Left renal pelvis (tissue), 4 donors: ENCODE data around the gene MRGPRG. TPM values are rescaled to one million over a fixed set of nuclear protein-coding genes. Genes with fewer than 3 reads are reported as not detected.

Experiments used
- DNase-seq, 4 donors: peaks; one replicate each; pipeline ENCODE4 v3.0.0-alpha.2; 2013; ENCODE audit warnings: low read depth in 4 of 4, low spot score in 3 of 4
- polyA plus RNA-seq, 4 donors: library from polyadenylated mRNA; unstranded; fragments of 120-200 nt; gene quantifications; one replicate each; pipeline ENCODE4 v1.2.1, GENCODE V29; 2013; ENCODE audit not compliant: insufficient read length in 4 of 4

MRGPRG gene
- polyA plus RNA-seq, 4 donors = not detected

DNA sequence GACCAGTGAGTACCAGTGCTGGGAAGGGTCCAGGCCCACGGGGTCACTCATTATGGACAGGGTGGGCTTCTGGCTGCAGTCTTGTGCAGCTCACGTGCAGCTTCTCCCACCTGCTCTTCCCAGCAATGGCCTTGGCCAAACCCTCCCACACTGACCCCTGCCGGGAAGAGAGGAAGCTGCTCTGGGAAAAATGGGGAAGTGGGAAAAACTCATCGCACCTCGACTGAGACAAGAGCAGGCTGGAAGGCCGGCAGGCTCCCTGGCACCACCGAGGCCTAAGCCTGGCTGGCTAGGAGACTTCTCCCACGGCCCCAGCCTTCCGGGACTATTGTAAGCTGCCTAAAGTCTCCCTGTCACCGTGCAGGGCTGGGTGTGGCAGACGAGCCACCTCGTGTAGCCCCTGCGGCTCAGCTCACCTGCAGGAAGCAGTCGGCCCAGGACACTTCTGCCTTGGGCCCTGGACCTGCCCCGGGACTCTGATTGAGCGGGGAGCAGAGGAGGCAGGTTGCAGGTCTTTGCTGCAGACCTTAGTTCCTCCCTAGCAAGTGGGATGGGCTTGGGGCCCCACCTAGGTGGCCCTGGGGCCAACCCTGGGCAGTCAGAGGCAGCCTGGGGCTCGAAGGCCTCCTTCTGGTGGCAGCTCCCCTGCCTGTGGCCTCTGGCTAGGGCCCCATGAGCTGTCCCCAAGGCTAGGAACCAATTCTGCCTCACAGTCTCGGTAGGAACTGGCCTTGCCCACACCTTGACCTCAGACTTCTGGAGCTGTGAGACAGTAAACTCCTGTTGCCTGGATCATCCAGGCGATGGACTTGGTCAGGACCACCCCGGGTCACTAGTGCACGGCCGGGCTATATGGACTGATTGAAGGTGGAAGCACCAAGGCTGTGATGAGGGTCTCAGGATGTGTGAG is 23.1 kb downstream of the MRGPRG start:
- DNase-seq = peak in 1 of 4 donors; percentile 34

DNA sequence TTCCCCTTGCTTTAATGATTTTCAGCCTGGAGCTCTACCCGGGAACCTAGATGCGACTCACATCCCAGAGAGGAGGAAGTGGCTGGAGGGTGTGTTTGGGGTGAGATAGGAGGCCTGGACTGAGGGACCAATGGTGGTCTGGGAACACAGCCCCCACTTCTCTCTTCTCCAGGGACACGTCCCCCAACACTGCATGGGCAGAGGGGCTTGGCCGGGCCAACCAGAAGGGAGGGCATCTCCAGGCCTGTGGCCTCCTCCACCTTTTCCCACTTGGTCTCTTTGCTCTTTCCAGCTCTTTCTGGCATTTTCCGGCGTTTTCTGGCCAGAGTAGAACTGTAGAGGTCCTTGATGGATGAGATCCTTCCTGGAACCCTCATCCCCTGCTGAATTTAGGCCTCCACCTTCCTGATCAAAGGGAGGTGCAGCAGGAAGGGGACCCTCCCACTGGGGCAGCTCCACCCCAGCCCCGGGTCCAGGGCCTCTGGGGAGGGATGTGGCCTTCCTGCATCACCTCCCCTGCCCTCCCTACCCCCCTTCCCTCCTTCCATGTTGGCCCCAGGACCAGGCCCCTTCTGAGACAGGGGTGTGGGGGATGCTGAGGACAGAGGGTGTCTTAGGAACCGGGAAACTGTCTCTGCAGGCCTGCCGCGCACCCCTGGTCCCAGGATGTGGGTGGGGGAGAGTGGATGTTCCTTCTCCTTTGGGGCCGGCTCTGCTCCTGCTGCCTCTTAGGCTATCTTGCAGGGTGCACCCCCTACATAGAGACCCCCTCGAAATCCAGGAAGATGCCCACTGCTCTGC is 24.4 kb downstream of the MRGPRG start:
- no peak for DNase-seq

DNA sequence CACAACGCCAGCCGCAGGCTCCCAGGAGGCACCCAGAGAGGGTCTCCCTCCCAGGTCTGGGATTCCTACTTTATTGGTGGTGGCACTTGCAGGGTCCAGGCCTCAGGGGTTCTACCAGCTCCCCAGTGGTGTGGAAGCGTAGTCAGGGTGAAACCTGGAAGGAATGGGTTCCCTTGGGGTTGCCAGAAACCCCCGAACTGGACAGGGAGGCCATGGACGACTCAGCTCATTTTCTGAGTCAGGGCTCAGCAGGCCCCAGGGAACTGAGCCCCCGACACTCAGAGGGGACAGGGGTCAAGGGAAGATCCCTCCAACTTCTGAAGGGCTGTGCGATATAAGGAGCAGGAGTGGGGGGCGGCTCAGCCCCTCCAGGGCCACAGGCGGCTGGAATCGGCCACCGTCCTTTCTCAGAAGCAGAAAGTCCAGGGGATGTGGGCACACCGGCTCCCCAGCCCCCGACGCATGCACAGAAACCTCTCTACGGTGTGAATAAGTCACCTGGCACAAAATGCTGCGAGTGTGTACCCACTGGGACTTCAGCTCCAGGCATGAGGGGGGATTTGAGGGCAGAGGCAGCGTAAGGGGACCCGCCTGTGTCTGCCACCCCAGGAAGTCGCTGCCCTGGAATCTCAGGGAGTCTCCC is 25.1 kb downstream of the MRGPRG start:
- no peak for DNase-seq

DNA sequence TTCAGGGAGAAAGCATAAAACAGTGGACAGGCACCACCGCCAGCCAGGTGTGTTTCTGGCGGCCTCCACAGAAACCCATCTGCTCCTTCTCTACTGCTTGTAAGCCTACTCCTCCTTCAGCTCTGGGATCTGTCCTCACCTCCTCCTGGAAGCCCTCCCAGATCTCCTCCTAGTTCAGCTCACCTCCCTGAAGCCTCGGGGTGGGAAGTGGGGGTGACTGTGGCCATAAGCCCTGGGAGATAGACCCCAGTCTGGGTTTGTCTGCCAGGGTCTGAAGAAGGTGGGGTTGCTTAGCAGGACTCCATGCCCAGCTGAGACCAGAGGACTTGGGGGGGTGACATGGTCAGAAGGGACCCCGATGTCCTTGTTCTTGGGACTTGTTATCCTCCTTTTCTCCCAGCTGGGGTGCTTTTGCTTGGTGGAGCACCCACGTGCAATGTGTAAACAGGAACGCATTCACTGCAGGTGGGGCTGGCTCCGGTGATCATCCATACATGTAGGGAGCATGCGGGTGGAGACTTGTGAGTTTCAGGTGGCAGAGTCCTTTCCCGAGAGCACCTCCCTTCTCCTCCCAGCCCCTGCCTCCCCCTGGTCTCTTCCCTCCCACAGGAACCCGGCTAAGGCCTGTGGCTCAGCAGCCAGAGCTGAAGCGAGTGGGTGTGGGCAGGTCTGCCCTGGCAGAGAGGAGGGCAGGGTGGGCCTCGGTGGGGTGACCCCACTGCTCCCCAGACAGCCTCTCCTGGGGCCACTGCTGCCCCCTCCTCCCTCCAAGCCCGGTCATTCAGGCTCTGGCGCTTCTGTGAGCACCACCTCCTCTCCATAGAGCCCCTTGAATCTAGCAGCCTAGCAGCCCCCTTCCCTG is 25.9 kb downstream of the MRGPRG start:
- DNase-seq = no peak

DNA sequence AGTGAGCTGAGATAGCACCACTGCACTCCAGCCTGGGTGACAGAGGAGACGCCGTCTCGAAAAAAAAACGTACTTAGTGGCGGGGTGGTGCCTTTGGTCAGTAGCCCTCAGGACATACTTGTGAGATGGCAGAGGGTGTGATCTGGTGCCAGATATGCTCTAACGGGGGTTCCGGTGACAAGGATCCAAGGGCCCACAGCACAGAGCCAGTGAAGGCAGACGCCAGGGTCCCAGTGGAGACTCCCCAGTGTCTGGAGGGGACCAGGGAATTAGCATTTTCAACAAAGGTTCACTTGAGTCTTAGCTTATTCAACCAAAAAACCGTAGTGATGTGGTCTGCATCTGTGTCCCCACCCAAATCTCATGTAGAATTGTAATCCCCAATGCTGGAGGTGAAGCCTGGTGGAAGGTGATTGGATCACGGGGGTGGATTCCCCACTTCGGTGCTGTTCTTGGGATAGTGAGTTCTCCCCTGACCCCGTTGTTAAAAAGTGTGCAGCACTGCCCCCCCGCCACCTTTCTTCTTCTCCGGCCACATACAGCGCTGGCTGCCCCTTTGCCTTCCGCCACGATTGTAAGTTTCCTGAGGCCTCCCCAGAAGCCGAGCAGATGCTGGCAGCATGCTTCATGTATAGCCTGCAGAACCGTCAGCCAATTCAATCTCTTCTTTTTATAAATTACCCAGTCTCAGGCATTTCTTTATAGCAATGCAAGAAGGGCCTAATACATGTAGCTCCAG is 26.9 kb downstream of the MRGPRG start:
- DNase-seq = no peak

DNA sequence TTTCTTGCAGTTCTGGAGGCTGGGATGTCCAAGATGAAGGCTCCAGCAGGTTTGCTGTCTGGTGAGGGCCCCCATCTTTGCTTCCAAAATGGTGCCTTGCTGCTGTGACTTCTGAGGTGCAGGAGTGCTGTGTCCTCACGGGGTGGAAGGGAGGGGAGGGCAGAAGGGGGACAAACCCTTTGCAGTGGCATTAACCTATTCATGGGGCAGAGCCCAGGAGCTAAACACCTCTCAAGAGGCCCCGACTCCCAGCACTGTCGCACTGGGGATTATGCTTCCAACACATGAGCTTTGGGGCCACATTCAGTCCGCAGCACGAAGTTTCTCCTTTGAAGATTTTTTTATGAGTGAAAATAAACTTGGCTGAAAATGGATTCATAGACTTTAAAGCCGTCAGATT is 28.0 kb downstream of the MRGPRG start:
- no peak for DNase-seq

DNA sequence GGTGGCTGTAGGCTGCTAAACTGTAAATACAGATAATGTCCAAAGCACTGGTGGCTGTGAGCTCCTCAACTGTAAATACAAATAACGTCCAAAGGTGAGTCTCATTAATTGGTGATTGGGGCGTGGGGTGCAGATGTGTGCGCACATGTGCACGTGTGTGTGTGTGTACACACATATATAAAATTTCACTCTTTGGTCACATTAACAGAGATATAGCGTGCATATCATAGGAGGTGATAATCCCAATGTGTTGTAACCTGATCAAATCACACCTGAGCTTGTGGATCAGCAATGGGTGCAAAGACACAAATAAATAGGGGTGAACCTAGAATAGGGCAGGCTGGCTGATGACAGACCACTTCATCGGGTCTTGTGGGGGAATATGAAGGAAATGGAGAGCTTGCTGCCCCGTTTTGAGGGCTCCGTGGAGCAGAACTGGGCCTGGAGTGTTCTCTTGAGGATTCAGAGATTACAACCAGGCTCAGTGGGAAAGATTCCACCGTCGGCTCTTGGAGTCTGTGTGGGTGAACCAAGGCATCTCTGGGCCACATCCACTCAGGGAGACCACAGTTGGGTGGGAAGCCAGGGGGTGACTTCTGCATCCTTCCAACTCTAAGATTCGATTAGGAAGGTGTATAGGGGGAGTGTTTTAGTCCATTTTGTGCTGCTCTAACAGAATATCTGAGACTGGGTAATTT is 28.6 kb downstream of the MRGPRG start:
- DNase-seq = no peak

DNA sequence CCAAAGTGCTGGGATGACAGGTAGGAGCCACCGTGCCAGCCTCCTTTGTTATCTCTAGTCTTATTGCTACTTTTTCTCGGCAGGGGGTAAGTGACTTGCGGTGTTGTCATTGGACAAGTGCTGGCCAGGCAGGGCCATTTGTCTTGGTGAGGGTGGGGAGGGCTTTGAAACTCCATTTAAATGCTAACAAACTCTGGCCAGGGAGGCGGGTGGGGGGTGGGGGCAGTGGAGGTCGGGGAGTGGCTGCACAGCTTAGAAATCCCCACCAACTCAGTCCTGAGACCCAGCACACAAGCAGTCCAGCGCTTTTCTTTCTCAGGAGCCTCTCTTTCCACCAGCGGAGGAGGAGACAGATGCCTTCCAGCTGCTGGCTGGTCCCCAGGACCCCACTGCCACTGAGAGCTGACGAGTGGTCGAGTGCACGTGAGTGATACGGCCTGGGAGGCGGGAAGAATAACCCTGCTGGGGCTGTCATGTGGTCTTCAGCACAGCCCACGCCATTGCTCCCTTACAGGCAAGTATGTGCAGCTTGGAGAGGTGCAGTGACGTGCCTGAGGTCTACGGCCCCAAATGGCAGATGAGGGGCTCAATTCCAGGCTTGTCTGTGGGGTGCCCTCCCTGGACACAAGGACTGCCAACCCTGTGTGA is 29.3 kb downstream of the MRGPRG start:
- DNase-seq = no peak

DNA sequence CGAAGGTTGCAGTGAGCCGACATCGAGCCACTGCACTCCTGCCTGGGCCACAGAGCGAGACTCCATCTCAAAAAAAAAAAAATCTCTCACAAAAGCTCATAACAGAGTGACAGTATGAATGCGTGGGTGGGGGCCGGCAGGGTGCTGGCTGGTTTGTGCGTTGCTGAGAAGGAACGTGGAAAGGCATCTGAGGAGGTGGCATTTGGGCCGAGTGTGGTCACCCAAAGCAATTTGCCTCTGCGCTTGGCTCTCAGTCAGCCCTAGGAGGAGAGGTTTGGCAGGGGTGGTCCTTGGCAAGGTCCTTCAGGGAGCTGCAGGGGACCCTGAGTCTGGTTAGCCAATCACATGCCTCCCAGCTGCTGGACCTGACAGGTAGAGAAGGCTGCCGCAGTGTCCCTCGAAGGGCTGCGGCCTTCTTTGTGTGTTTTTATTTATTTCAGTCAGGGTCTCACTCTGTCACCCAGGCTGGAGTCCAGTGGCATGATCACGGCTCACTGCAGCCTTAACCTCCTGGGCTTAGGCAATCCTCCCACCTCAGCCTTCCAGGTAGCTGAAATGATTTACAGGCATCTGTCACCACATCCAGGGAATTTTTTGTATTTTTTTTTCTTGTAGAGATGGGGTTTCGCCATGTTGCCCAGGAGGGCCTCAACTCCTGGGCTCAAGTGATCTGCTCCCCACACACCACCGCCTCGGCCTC is 30.0 kb downstream of the MRGPRG start:
- DNase-seq = no peak

DNA sequence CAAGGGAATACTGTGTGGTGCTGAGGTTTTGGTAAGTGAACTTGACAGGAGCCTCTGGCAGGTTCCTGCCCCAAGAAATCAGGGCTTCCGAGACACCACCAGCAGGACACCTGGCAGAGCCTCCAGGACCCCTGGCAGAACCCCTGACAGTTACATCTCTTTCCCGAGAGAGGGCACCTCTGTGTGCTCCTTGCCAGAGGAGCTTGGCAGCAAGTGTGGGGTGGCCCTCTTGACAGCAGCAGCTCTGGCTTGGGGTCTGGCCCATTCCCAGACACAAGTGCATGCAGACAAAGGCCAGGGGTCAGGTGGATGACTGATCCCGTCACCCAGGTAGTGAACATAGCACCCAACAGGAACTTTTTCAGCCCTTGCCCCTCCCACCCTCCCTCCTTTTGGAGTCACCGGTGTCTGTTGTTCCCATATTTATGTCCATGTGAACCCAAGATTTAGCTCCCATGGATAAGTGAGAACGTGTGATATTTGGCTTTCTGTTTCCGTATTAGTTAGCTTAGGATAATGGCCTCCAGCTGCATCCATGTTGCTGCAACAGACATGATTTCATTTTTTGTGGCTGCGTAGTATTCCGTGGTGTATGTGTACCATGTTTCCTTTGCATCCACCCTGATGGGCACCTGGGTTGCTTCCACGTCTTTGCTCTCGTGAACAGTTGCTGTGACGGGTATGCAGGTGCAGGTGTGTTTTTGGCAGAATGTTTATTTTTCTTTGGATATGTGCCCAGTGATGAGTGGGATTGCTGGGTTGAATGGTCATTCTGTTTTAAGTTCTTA is 32.3 kb downstream of the MRGPRG start:
- no peak for DNase-seq

DNA sequence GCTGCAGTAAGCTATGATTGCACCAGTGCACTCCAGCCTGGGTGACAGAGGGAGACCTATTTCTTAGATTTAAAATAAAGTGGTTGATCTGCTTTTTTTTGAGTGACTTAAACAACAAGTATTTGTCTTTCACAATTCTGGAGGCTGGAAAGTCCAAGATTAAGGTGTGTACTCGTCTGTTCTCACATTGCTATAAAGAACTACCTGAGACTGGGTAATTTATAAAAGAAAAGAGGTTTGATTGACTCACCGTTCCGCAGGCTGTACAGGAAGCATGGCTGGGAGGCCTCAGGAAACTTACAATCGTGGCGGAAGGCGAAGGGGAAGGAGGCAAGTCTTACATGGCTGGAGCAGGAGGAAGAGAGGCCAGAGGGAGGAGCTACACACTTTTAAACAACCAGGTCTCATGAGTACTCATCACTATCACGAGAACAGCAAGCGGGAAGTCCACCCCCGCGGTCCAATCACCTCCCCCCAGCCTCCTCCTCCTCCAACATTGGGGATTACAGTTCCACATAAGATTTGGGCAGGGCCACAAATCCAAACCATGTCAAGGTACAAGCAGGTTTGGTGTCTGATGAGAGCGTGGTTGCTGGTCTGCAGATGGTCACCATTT is 33.8 kb downstream of the MRGPRG start:
- DNase-seq = no peak

DNA sequence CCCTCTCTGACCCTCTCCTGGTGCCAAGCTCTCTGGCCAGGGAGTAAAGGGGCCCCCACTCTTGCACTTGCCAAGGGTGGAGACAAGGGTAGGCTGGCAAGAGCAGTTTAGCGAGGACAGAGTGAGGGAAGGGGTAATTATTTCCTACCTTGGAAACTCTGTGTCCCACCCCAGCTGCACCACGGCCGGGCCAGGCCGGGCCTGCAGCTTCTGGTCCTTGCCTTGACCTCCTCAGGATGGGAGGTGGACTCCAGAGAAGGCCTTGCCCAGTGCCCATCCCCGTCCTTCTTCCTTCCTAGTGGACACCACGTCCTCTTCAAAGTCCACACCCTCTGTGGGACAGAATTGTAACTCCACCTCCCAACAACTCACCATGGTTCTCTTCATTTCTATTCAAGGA is 35.1 kb downstream of the MRGPRG start:
- no peak for DNase-seq

DNA sequence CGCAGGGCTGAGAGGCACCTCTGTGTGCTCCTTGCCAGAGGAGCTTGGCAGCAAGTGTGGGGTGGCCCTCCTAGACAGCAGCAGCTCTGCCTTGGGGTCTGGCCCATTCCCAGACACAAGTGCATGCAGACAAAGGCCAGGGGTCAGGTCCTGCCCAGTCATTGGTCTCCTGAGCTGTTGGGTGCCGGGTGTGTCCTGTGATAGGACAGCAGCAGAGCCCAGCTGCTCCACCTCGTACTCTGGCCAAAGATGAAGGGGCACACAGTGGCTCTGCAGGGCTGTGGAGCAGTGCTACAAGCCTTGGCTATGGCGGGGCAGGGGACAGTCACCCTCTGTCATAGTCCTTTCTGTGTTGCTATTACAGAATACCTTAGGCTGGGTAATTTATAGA is 36.2 kb downstream of the MRGPRG start:
- DNase-seq = no peak

DNA sequence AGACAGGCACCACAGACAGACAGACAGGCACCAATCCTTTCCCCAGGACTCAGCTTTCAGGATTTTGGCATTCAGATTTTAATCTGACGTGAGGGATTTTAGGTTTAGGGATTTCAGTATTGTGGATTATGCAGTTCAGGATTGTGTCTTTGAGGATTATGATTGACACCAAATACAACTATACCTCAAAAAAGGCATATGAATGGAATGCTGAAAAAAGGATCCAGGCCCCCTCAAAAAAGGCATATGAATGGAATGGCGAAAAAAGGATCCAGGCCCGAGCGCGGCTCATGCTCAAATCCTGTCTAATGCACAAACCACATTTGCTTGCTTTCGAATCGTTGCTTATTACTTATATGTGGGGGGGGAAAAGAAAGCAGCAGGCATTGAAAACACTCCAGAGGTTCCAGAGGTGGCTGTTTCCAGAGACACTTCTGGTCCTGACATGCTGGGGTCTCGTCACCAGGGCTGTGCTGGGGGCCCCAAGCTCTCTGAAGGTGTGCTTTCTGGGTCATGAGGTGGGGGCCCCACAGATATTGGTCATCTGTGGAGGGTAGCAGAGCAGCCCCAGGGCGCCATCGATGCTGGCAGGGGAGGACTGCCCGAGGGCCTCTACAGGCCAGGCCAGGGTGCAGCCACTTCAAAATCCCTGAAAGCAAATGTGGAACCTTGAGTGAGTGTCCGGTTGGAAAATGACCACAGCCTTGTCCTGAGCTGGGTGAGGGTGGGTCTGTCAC is 36.7 kb downstream of the MRGPRG start:
- no peak for DNase-seq

DNA sequence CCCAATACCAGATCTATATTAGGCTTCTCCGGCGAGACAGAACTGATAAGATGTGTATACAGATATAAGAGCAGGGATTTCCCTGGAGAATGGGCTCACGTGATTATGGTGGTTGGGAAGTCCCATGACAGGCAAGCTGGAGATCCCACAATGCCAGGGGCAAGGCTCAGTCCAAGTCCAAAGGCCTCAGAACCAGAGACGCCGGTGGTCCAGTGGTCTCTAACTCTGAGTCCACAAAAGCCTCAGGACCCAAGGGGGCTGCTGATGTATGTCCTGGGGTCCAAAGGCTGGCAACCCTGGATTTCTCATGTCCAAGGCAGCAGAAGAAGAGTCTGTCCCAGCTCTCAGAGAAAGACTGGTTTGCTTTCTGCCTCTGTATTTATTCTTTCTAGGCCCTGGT is 37.7 kb downstream of the MRGPRG start:
- DNase-seq = no peak

DNA sequence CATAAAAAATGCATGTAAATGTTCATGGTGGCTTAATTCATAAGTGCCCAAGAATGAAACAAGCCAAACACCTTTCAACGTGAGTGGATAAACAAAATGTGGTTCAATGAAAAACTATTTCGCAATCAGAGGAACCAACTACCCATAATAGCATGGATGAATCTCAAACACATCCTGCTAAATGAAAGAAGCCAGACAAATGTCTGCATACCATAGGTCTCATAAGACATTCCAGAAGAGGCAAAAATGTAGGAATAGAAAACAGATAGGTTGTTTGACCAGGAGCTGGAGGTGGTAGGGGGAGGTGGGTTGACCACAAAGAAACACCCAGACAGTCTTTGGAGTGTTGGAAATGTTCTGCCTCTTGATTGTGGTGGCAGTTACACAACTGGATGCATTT is 40.3 kb downstream of the MRGPRG start:
- no peak for DNase-seq
